ENCODE measurements around the gene KRTAP1-3.

- TF ChIP-seq CTCF (IDR thresholded peaks at IDR 0.05; ENCODE audit: low read depth, low read length): no peak
- TF ChIP-seq POLR2A (IDR thresholded peaks at IDR 0.05; ENCODE audit: extremely low read depth, insufficient read length): no peak
These were observed 14.3 kb downstream of the KRTAP1-3 start for GRCh38 chr17:41020336-41020735.
